DMS153 (cell line): ENCODE results near the gene ESRP2.
A peak's percentile ranks its signal among the peaks of the same experiment; 100 is the strongest.

Source experiments
- DNase-seq: peaks from one replicate; lab custom pipeline; 2025; lab: John Stamatoyannopoulos, UW

The ESRP2 gene

GRCh38 chr16:68263559-68264127 lies 27.7 kb upstream of the ESRP2 start:
- no peak for DNase-seq

DNA sequence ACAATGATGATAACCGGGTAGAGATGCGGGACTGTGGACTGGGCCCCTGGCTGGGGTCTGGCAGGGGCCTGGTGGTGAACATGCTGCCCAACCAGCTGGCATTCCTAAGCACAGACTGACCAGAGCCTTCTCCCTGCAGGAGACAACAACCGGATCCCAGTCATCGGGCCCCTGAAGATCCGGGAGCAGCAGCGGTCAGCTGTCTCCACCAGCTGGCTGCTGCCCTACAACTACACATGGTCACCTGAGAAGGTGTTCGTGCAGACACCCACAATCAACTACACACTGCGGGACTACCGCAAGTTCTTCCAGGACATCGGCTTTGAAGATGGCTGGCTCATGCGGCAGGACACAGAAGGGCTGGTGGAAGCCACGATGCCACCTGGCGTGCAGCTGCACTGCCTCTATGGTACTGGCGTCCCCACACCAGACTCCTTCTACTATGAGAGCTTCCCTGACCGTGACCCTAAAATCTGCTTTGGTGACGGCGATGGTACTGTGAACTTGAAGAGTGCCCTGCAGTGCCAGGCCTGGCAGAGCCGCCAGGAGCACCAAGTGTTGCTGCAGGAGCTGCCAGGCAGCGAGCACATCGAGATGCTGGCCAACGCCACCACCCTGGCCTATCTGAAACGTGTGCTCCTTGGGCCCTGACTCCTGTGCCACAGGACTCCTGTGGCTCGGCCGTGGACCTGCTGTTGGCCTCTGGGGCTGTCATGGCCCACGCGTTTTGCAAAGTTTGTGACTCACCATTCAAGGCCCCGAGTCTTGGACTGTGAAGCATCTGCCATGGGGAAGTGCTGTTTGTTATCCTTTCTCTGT lies 23.3 kb upstream of the ESRP2 start:
- no peak for DNase-seq

DNA sequence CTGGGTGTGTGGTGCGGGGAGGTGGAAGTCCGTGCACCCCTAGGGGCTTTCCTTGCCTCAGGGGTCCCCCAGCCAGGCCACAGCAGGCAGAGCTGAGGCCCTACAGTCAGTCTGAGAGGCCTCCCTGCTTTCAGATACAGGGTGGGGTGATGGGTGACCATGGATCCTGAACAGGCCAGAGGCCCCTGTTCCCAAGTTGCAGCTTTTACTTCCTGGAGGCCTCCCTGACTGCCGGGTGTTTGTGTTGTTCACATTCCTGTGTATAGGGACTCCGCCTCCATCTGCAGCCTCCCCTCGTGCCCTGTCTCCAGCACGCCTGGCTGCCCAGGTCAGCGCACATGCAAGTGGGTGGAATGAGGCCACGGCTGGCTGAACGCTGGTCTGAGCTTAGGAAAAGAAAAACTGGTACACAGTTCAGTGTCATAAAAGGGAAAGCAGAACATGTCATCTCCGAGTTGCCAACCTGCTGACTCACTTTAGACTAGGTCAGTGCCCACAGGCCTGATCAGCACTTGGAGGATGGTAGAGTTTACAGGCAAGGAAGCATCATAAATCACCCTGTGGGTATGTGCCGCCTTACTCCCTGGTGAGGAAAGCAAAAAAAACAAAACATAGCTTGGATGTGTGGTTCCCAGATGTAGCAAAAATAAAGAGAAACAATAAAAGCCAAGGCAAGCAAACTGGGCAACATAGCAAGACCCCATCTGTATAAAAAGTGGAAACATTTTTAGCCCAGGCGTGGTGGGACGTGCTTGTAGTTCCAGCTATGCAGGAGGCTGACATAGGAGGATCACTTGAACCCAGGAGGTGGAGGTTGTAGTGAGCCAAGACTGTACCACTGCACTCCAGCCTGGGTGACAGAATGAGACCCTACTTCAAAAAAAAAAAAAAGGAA lies 22.2 kb upstream of the ESRP2 start:
- DNase-seq: no peak

DNA sequence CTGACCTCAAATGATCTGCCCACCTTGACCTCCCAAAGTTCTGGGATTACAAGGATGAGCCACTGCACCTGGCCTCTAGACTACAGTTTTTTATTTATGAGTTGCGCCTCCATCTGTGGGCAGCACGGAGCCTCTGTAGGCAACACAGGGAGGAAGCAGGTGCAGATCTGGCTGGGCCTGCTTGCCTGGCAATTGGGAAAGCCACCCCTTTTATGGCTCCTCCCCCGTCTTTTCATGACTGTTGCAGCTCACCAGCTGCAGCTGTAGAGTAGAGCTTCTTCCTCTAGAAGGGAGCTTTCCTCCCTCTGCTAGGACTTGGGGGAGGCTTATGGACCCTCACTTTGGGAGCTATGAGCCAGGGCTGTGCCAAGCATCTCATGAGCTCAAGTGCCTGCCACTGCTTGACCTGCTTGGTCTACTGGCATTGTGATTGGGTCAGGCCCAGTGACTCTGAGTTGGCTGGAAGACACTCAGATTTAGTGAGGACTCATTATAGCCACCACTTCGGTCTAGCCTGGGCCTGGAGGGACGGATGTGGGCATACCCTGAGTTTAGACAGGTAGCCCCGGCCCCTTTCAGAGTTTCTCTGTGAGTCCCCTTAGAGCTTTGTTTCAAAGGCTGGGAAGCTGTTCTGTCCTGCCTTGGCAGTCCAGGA lies 21.5 kb upstream of the ESRP2 start:
- DNase-seq: peak; percentile 69

DNA sequence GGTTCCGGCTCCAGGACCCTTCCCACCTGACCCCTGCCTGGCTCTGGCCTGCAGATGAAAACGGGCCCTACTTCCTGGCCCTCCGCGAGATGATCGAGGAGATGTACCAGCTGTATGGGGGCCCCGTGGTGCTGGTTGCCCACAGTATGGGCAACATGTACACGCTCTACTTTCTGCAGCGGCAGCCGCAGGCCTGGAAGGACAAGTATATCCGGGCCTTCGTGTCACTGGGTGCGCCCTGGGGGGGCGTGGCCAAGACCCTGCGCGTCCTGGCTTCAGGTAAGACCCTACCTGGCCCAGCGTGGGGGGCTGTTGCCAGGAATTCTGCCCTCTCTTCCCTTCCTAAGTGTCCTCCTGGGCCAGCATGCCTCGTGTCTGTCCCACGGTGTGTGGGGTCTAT lies 19.8 kb upstream of the ESRP2 start:
- no peak for DNase-seq

GRCh38 chr16:68253721-68254120 lies 17.8 kb upstream of the ESRP2 start:
- no peak for DNase-seq

DNA sequence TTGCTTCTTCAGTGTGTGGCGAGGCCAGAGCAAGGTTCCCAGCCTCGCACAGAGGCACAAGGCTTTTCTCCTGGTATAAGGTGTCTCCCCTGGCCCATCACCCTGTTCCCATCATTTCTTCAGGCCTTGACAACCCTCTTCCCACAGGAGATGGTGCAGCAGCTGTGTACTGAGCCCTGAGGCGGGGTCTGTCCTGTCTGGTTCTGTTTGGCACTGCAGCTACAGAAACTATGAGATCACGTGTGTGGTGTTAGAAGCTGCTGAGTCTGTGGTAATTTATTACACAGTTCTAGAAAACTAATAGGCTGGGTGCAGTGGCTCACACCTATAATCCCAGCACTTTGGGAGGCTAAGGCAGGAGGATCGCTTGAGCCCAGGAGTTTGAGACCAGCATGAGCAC lies 16.5 kb upstream of the ESRP2 start:
- no peak for DNase-seq

- no peak for DNase-seq
Observed at GRCh38 chr16:68251832-68252231, 15.9 kb upstream of the ESRP2 start.

DNA sequence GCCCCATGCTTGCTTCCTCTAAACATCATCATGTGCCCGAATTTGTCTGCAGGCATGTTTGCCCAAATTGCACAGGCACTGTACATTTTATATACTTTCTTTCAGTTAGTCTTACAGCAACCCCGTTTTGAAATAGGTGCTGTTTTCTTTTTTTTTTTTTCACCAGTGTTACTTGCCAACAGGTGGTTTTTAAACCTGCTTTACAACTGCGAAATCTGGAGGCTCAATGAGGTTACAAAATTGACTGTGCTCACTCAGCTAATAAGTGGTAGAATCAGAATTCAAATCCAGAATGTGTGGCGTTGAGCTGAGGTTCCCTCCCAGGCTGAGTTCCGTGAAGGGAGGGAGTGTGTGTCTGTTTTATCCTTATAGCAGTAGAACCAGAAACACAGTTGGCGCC lies 15.0 kb upstream of the ESRP2 start:
- DNase-seq: no peak

DNA sequence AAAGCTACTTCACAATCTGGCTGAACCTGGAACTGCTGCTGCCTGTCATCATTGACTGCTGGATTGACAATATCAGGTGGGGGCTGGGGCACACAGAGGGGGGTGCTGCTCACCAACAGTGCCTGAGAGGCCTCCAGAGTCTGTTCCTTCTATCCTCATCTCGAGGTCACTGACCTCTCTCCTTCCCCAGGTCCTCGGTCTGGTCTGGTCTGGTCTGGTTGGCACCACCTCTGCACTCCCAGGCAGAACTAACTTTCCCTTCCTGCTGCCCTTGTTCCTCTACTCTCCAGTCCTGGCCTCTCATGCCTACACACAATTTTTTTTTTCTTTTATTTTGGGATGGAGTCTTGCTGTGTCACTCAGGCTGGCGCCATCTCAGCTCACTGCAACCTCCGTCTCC lies 13.4 kb upstream of the ESRP2 start:
- no peak for DNase-seq

- DNase-seq: no peak
Observed at GRCh38 chr16:68247932-68248331, 12.0 kb upstream of the ESRP2 start.

GRCh38 chr16:68247400-68247799 lies 11.5 kb upstream of the ESRP2 start:
- no peak for DNase-seq

DNA sequence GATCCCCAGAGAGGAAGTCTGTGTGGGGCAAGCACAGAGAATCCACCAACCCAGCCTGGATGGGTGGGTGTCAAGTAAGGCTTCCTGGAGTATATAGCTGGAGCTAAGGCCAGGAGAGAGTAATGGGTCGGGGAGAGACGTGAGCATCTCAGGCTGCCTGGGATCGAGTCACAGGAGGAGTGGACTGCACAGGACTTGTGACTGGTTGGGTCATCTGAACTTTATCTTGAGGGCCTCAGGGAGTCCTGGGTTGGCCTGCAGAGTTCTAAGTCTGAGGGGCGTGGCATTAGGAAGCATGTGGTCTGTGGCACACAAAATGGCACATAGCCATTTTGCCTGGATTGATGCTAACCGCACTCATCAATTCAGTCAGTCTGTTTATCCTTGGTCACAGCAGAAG lies 10.7 kb upstream of the ESRP2 start:
- DNase-seq: no peak

- no peak for DNase-seq
Observed at GRCh38 chr16:68246121-68246520, 10.2 kb upstream of the ESRP2 start.

DNA sequence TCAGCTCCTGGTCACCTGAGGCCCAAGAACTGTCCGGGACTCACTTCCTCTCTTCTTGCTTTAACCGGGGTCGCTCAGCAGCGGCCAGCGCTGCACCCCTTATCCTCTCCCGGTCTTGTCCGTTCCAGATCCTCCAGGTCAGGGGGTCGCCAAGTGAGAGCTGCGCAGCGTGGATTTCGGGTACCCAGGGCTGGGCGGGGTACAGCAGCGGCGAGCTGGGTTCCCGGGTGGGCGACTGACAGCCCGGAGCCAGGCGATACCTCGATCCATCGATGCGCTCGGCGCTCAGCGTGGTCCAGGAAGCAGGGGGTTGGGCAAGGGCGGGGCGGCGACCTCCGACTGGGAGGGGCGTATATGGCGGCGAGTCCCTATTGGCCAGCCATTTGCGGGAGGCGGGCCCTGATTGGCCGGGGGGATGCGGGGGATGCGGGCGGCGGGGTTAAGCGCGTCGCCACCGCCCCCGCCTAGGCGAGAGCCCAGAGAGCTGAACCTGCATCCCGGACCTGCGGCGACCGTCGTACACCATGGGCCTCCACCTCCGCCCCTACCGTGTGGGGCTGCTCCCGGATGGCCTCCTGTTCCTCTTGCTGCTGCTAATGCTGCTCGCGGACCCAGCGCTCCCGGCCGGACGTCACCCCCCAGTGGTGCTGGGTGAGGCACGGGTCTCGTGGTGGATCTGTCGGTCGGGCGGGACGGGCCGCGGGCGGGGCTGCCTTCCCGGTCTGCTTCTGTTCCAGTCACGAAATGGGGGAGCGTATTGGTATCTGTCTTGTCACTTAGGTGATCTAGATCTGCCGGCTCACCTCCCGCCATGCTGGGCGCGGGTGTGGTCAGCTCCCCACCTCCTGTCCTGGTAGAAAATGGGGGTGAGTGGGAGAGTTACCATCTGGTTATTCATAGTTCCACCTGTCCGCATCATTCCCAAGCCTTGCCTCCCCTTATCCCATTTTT lies 9.3 kb upstream of the ESRP2 start, which contains the start of gene PLA2G15:
PLA2G15 (plus strand) TSS at position 471 of the 951 bp plus-strand sequence; CDS start at position 525, 54 bp downstream.
- DNase-seq: peak; percentile 75

DNA sequence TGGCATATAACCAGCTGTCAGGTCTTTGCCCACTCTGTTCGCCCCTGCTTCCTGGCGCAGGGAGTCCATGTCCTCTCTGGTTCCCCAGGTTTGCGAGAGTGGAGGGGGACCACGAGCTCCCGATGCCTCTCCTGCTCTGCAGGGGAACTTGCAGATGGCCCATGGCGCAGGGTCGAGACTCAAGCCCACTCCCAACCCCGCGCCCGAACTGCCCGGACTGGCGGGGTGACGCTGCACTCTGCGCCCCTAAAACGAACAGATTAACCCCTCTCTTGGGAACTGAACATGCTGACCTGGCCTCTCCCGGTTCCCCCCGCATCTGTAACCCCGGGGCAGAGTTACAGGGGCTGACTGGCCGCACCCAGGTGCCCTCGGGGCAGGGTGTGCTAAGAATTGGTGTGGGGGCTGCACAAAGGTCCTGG lies 8.6 kb upstream of the ESRP2 start:
- no peak for DNase-seq

DNA sequence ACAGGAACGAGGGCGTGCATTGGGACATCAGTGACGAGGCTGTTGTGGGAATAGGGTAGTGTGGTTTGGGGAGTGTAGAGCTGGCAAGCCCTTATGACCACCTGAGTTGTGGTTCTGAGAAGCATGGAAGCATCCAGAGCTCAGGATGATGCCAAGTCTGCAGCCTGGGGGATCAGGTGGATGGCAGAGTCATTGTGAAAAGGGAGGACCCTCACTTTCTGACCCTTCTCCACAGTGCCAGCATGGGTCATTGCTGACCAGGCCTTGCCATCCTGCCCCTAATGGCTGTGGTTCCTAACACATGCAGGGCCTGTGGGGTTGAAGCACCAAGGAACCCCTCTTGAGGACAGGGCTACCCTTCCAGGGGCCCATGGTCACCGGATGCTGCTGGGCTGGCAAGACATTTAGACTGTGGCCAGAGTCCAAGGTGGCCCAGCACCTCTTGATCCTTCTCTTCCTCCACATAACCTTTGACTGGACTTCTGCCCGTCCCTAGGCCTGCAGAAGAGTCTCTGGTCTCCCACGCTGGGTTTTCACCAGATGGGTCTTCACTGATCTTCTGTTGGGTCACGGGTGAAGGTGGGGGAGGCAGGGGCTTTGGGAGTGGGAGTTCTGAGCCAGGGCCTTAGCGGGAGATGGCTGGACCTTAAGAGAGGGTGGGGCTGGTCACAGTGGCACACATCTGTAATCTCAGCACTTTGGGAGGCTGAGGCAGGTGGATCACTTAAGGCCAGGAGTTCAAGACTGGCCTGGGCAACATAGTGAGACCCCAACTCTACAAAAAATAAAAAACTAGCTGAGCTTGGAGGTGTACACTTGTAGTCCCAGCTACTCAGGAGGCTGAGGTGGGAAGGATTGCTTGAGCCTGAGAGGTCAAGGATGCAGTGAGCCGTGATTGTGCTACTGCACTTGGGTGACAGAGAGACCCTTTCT lies 7.3 kb upstream of the ESRP2 start:
- DNase-seq: no peak

DNA sequence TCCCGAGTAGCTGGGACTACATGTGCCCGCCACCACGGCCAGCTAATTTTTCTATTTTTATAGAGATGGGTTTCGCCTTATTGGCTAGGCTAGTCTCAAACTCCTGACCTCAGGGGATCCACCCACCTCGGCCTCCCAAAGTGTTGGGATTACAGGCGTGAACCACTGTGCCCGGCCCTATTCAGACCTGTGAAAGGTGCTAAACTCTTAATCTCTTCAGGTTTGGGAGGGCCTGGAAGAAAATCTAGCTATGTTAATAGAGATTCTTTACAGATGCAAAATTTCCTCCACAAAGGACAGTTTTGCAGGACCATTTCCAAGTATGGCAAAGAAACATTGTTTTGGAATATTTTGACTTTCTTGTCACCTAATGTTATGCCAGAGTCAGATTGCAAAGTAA lies 6.2 kb upstream of the ESRP2 start:
- DNase-seq: no peak

DNA sequence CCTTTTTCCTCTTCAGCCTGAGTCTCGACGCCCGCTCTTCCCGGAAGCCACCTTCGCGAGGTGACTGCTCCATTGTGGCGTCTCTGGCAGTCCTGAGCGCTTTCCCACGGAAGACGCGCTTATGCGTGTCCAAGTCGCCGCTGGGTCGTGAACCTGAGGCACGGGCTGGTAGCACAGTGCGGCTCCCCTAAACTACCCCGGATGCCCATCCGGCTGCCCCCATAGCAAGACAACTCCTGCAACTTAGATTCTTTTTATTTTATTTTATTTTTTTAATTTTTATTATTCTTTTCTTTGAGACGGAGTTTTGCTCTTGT lies 2.1 kb upstream of the ESRP2 start:
- DNase-seq: no peak
